Measurements from ENCODE around the gene EMC7.

The EMC7 gene

DNA sequence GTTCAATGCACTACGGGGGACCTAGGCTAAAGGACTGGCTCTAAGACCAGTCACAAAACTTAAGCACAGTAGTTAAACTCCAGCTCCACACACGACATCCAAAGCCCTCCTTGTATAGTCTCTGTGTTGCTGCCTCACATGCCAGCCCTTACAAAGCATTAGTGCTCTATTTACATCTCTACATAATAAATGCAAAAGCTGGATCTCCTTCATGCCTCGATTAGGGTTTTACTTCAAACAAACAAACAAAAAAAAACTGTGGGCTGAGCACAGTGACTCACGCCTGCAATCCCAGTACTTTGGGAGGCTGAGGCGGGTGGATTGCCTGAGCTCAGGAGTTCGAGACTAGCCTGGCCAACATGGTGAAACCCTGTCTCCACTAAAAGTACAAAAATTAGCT, 9.8 kb upstream of the EMC7 start:
- no peak overlapping the region for H3K4me3 Mint-ChIP-seq
- peaks cover 9% of the 10 kb centered on the region for H3K27me3 Mint-ChIP-seq (ENCODE audit: low read depth)
- H3K27ac Mint-ChIP-seq = no peak overlapping the region
- H3K36me3 Mint-ChIP-seq (ENCODE audit: low read depth) = no peaks in the 10 kb centered on the region
- H3K4me1 Mint-ChIP-seq (ENCODE audit: low read depth) = peaks cover 5% of the 10 kb centered on the region
- no peaks in the 10 kb centered on the region for H3K9me3 Mint-ChIP-seq

DNA sequence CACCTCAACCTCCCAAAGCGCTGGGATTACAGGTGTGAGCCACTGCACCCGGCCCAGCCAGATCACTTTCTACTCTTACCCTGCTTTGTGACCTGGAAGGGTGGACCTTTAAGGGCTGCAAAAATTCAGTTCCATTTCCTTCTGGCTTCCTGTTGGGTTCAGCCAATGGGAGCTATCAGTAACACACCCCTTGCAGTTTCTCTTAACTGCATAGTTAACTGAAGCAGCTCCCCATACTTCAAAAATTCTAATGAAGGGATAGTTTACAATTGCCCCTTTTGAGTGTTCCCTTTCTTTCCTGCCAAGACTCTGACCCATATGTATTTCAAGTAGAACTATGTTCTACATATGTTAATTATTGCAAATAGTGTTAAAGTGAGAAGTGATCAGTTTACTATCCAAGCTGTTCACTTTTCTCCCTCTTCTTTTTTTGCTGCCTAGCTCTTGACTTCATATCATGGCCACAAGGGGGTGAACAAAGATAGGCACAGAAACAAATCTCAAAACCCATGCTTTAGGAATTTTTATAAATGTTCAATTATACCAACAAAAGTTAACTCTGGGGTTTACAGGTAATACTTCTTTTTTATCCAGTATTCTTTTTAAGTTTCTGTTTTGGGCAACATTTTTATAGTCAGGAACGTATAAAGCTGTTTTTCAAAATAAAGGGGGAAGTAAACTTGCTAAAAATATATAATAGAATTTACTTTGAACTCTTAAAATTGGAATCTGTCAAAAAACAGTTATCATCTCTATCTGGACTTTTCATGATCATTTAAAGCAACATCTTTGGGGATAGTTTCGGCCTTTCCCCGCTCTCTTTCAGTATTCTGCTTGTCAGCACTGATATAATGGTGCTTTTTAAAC, 8.4 kb upstream of the EMC7 start:
- Mint-ChIP-seq H3K4me3 (no peak overlapping the region), H3K27me3 (ENCODE audit: low read depth) (peaks cover 9% of the 10 kb centered on the region), H3K4me1 (ENCODE audit: low read depth) (peaks cover 5% of the 10 kb centered on the region), H3K27ac (no peak overlapping the region), H3K36me3 (ENCODE audit: low read depth) (peaks cover 2% of the 10 kb centered on the region), H3K9me3 (no peaks in the 10 kb centered on the region)

DNA sequence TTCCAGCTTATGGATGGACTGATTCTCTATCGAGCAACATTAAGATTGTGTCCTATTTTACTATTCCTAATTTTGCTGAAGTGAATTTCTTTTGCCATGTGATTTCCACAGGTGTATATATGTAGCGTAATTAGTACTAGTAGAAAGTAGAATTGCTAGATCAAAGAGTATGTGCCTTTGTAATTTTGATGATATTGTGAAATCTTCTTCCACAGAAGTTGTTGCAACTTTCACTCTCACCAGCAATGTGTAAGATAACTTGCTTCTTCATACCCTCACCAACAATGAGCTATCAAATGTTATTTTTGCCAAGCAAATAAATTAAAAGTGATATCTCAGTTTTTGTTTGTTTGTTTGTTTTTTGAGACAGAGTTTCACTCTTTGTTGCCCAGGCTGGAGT, 5.7 kb upstream of the EMC7 start:
- Mint-ChIP-seq H3K36me3 (ENCODE audit: low read depth) (peaks cover 16% of the 10 kb centered on the region), H3K4me3 (no peak overlapping the region), H3K9me3 (no peaks in the 10 kb centered on the region), H3K4me1 (ENCODE audit: low read depth) (peaks cover 11% of the 10 kb centered on the region), H3K27ac (no peak overlapping the region), H3K27me3 (ENCODE audit: low read depth) (peaks cover 9% of the 10 kb centered on the region)

DNA sequence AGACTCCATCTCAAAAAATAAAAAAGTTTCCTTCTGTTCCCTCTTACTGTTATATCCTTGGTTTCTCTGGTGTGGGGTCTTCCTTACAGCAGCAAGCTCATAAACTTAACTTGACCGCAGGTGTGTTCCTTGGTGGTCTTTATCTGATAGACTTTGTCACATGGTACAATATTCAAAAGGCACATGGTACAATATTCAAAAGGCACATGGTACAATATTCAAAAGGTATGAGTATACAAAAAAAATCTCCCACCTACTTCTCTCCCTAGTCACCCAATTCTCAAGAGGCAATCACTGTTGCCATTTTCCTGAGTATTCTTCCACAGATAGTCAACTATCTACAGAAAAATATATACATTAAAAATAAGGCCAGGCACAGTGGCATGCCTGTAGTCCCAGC, 4.8 kb upstream of the EMC7 start:
- H3K9me3 Mint-ChIP-seq = no peaks in the 10 kb centered on the region
- H3K4me3 Mint-ChIP-seq = no peak overlapping the region
- peaks cover 16% of the 10 kb centered on the region for H3K4me1 Mint-ChIP-seq (ENCODE audit: low read depth)
- H3K27me3 Mint-ChIP-seq (ENCODE audit: low read depth) = peaks cover 6% of the 10 kb centered on the region
- H3K36me3 Mint-ChIP-seq (ENCODE audit: low read depth) = peaks cover 22% of the 10 kb centered on the region
- H3K27ac Mint-ChIP-seq = no peak overlapping the region

DNA sequence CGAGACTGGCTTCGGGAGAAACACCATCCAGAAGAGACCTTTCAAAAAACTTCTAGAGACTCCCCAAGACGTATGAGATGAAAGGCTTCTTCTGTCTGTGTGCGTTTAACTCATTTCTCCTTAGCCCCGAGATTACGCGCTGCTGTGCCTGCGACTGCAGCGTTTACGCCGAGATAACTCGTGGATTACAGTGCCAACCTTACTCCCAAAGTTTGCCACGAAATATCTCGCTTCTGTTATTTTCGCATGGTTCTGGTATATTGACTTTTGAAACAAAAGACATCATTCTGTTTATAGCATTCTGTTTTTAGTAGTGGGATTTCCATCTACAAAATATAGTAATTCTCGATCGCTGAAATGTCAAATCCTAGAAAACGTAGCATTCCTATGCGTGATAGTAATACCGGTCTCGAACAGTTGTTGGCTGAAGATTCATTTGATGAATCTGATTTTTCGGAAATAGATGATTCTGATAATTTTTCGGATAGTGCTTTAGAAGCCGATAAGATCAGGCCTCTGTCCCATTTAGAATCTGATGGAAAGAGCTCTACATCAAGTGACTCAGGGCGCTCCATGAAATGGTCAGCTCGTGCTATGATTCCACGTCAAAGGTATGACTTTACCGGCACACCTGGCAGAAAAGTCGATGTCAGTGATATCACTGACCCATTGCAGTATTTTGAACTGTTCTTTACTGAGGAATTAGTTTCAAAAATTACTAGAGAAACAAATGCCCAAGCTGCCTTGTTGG, 688 bp upstream of the EMC7 start:
- Mint-ChIP-seq H3K4me1 (ENCODE audit: low read depth) (peaks cover 26% of the 10 kb centered on the region), H3K27ac (peak overlapping the region; percentile 97), H3K9me3 (no peaks in the 10 kb centered on the region), H3K27me3 (ENCODE audit: low read depth) (no peaks in the 10 kb centered on the region), H3K36me3 (ENCODE audit: low read depth) (peaks cover 22% of the 10 kb centered on the region), H3K4me3 (peak overlapping the region; percentile 99)

DNA sequence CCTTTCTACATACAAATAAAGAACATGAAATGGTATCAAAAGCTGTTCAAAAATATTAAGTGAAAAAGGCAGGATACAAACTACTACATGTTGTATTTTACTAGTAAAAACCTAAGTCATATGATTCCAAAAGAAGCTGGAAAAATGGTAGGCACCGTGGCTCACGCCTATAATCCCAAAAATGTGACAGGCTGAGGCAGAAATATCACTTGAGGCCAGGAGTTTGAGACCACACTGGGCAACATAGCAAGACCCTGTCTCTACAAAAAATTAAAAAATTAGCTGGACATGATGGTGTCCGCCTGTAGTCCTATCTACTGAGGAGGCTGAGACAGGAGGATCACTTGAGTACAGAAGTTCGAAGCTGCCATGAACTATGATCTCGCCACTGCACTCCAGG, 1.7 kb downstream of the EMC7 start:
- H3K27me3 Mint-ChIP-seq (ENCODE audit: low read depth) = no peaks in the 10 kb centered on the region
- peak overlapping the region; percentile 62 for H3K4me3 Mint-ChIP-seq
- peaks cover 29% of the 10 kb centered on the region for H3K4me1 Mint-ChIP-seq (ENCODE audit: low read depth)
- no peaks in the 10 kb centered on the region for H3K9me3 Mint-ChIP-seq
- peaks cover 22% of the 10 kb centered on the region for H3K36me3 Mint-ChIP-seq (ENCODE audit: low read depth)
- H3K27ac Mint-ChIP-seq = peak overlapping the region; percentile 13

DNA sequence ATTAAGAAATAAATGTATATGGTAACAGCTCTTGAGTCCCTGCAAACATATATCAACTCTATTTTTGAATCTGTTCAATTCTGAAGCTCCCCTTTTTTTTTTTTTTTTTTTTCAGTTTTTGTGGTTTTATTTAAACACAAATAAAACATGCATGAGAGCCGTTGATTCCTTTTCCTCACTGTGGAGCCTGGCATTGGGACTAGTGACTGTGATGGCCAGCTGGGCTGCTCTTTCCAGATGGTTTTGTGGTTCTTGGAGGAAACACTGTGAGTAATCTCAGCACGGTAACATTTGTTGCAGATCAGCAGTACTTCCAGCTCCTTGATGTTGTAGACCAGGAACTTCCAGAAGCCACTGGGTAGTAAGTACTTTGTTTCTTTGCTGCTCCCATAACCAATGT, 15.9 kb downstream of the EMC7 start:
- Mint-ChIP-seq H3K4me1 (ENCODE audit: low read depth) (peaks cover 2% of the 10 kb centered on the region), H3K4me3 (no peak overlapping the region), H3K27ac (no peak overlapping the region), H3K9me3 (no peaks in the 10 kb centered on the region), H3K36me3 (ENCODE audit: low read depth) (peaks cover 35% of the 10 kb centered on the region), H3K27me3 (ENCODE audit: low read depth) (no peaks in the 10 kb centered on the region)

DNA sequence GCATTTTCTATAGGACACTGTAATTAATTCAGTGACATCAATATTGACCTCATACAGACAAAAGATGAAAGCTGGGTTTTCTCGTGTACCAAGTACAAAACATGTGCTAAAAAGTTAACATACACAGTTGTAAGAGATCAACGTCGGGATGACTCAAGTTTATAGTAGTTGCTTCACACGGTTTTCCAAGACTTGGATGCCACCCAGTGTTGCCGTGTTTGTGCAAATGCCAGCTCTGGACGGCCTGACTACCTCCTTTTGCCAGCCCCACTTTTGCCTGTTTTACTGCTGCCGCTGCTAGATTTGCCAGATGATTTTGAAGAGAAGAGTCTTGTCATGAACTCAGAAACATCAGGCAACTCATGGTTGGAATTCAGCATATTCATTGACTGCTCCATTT, 17.6 kb downstream of the EMC7 start:
- peaks cover 27% of the 10 kb centered on the region for H3K36me3 Mint-ChIP-seq (ENCODE audit: low read depth)
- H3K27ac Mint-ChIP-seq = no peak overlapping the region
- H3K4me1 Mint-ChIP-seq (ENCODE audit: low read depth) = peaks cover 2% of the 10 kb centered on the region
- H3K27me3 Mint-ChIP-seq (ENCODE audit: low read depth) = no peaks in the 10 kb centered on the region
- no peaks in the 10 kb centered on the region for H3K9me3 Mint-ChIP-seq
- H3K4me3 Mint-ChIP-seq = no peak overlapping the region

DNA sequence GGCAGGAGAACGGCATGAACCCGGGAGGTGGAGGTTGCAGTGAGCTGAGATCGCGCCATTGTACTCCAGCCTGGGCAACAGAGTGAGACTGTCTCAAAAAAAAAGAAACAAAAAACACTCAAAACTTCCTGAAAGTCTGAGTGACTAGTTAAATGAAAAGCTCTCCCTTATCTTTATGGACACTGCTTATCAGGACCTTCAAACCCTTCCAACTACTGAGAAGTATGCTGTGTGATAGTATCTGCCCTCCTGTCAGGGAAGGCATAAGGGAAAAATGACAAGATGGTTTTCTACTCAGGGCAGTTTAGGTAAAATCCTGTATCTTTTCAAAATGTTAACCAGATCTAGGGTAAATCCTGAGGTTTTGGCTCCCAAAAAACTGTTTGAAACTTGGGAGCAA, 21.8 kb downstream of the EMC7 start:
- Mint-ChIP-seq H3K9me3 (no peaks in the 10 kb centered on the region), H3K27me3 (ENCODE audit: low read depth) (no peaks in the 10 kb centered on the region), H3K27ac (no peak overlapping the region), H3K4me3 (no peak overlapping the region), H3K36me3 (ENCODE audit: low read depth) (peaks cover 15% of the 10 kb centered on the region), H3K4me1 (ENCODE audit: low read depth) (no peaks in the 10 kb centered on the region)

DNA sequence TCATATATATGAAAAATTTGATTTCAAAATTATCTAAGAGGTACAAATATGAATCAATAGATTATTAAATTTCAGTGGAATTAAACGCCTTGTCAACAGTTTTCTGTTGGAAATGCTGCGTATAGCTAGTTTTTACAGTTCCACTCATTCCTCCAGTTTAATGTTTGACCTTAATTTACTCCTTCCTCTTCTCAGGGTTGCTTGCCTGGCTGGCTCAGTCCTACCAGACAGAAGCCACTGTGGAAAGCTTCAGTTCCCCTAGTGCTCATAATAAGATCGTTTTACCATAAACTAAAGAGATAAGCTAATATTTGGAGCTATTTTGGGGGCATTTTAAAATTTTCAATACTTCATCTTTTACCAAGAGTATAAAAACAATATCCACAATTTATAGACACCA, 22.8 kb downstream of the EMC7 start:
- Mint-ChIP-seq H3K36me3 (ENCODE audit: low read depth) (peaks cover 12% of the 10 kb centered on the region), H3K4me3 (no peak overlapping the region), H3K27ac (no peak overlapping the region), H3K27me3 (ENCODE audit: low read depth) (no peaks in the 10 kb centered on the region), H3K4me1 (ENCODE audit: low read depth) (no peaks in the 10 kb centered on the region), H3K9me3 (no peaks in the 10 kb centered on the region)

DNA sequence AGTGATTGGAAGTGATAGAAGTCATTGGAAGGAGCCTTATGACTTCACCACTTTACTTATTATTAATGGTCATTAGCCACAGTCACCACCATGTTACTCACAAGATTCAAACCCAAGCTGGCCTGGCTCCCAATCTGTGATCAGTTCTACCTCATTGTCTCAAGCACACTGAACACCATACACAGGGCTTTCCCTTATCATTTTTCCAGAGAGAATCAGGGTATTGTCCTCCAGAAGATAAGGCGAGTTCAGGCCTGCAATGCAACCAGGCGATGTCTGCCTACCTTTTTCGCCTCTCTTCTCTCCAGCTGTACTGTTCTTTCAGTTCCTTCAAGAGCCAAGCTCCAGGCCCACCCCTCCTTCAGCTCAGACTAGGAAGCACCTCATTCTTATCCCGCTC, 24.9 kb downstream of the EMC7 start:
- H3K27me3 Mint-ChIP-seq (ENCODE audit: low read depth) = no peaks in the 10 kb centered on the region
- H3K36me3 Mint-ChIP-seq (ENCODE audit: low read depth) = peaks cover 6% of the 10 kb centered on the region
- H3K9me3 Mint-ChIP-seq = no peaks in the 10 kb centered on the region
- no peaks in the 10 kb centered on the region for H3K4me1 Mint-ChIP-seq (ENCODE audit: low read depth)
- no peak overlapping the region for H3K27ac Mint-ChIP-seq
- H3K4me3 Mint-ChIP-seq = no peak overlapping the region

DNA sequence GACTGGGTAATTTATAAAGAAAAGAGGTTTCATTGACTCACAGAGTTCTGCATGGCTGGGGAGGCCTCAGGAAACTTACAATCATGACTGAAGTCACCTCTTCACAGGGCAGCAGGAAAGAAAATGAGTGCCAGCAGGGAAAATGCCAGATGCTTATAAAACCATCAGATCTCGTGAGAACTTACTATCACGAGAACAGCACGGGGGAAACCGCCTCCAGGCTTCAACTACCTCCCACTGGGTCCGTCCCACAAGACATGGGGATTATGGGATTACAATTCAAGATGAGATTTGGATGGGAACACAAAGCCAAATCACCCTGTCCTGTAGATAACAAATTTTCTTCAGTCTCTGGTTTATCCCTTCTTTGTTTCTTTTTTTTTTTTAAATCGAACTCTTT, 31.7 kb downstream of the EMC7 start:
- no peak overlapping the region for H3K4me3 Mint-ChIP-seq
- H3K36me3 Mint-ChIP-seq (ENCODE audit: low read depth) = peaks cover 3% of the 10 kb centered on the region
- no peak overlapping the region for H3K27ac Mint-ChIP-seq
- no peaks in the 10 kb centered on the region for H3K4me1 Mint-ChIP-seq (ENCODE audit: low read depth)
- no peaks in the 10 kb centered on the region for H3K27me3 Mint-ChIP-seq (ENCODE audit: low read depth)
- H3K9me3 Mint-ChIP-seq = no peaks in the 10 kb centered on the region

DNA sequence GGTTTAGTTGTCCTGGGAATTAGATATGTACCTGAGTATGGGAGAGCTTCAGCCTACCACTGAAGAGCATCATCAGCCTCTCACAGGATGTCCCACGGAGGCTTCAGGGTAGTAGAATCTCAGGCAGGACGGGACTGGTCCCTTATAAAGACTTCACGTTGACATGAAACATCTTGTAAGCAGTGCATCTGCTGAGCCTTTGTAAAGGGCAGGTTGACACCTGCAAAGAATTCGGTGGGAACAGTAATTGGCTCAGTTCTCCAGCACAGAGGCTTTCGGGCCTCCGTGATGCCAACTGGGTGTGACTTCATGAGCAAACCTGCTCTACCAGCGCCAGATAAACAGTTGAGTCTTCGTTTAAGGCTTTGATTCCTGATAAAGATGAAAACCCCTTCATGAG, 35.7 kb downstream of the EMC7 start:
- Mint-ChIP-seq H3K27ac (no peak overlapping the region), H3K4me1 (ENCODE audit: low read depth) (peaks cover 2% of the 10 kb centered on the region), H3K36me3 (ENCODE audit: low read depth) (no peaks in the 10 kb centered on the region), H3K4me3 (no peak overlapping the region), H3K27me3 (ENCODE audit: low read depth) (no peaks in the 10 kb centered on the region), H3K9me3 (no peaks in the 10 kb centered on the region)

DNA sequence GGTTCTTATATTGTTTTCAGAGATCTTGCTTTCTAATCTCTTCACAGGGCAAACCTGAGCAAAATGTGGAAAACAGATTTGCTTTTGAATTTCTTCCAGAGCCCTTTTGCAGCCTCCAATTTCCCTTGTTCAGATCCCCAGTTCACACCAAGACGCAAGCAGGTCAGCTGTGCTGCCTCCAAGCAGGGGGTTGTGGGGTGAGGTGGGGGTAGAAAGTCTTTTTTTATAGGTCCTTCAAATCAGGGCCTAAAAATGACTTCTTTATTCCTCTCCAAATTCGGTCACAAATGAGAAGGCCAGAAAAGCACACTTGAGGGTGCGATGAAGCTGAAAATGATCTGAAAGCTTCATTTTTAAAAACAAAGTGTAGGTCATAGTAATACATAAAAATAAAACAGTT, 36.4 kb downstream of the EMC7 start:
- Mint-ChIP-seq H3K9me3 (no peaks in the 10 kb centered on the region), H3K4me1 (ENCODE audit: low read depth) (peaks cover 2% of the 10 kb centered on the region), H3K27ac (no peak overlapping the region), H3K36me3 (ENCODE audit: low read depth) (no peaks in the 10 kb centered on the region), H3K27me3 (ENCODE audit: low read depth) (no peaks in the 10 kb centered on the region), H3K4me3 (no peak overlapping the region)

DNA sequence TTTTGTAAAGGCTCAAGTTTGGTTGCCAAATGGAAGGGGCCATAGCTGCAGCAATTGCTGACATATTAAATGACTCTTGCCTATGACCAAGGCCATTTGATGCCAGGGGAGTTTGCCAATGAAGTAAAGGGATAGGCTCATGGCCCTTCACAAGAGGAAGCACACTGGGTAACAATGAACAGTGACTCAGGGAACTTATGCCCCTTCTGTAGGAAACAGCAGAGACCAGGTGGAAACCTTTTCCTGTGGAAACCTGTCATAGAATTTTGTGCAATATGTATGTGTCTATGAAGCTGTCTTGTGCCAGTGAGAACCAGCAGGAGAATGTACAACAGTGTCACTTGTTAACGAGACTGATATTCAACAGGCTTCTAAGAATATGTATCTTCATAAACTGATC, 37.2 kb downstream of the EMC7 start:
- peaks cover 3% of the 10 kb centered on the region for H3K27me3 Mint-ChIP-seq (ENCODE audit: low read depth)
- no peak overlapping the region for H3K4me3 Mint-ChIP-seq
- H3K36me3 Mint-ChIP-seq (ENCODE audit: low read depth) = no peaks in the 10 kb centered on the region
- no peak overlapping the region for H3K27ac Mint-ChIP-seq
- no peaks in the 10 kb centered on the region for H3K9me3 Mint-ChIP-seq
- peaks cover 2% of the 10 kb centered on the region for H3K4me1 Mint-ChIP-seq (ENCODE audit: low read depth)
